Measurements from ENCODE around the gene SSPN.
"Not testable (repeated sequence)": the region's sequence is repeated elsewhere in the genome, so short reads cannot be mapped to it uniquely, and the experiment has no call there.

The SSPN gene

GRCh38 chr12:26231470-26231869 is 36.1 kb downstream of the SSPN start:
- FAIRE-seq, result no peak

- FAIRE-seq, result no peak
Measured at GRCh38 chr12:26231921-26232320, 36.5 kb downstream of the SSPN start.

GRCh38 chr12:26233631-26234030 is 38.3 kb downstream of the SSPN start:
- FAIRE-seq, result no peak

GRCh38 chr12:26235465-26235864 is 40.1 kb downstream of the SSPN start:
- not testable (repeated sequence) for FAIRE-seq

GRCh38 chr12:26238341-26239121 is 43.2 kb downstream of the SSPN start:
- no peak for FAIRE-seq

- no peak for FAIRE-seq
Measured at GRCh38 chr12:26239122-26239851, 43.9 kb downstream of the SSPN start.

GRCh38 chr12:26239852-26240815 is 44.8 kb downstream of the SSPN start:
- FAIRE-seq, result no peak

GRCh38 chr12:26241080-26241479 is 45.7 kb downstream of the SSPN start:
- FAIRE-seq, result no peak

GRCh38 chr12:26242683-26243082 is 47.3 kb downstream of the SSPN start:
- FAIRE-seq, result no peak

- no peak for FAIRE-seq
Measured at GRCh38 chr12:26244503-26244902, 49.1 kb downstream of the SSPN start.

- FAIRE-seq, result no peak
Measured at GRCh38 chr12:26245175-26245942, 50.0 kb downstream of the SSPN start.

GRCh38 chr12:26246483-26247164 is 51.3 kb downstream of the SSPN start:
- no peak for FAIRE-seq

- FAIRE-seq, result no peak
Measured at GRCh38 chr12:26247873-26248272, 52.5 kb downstream of the SSPN start.

GRCh38 chr12:26250801-26251200 is 55.4 kb downstream of the SSPN start:
- FAIRE-seq, result no peak

GRCh38 chr12:26251600-26251999 is 56.2 kb downstream of the SSPN start:
- FAIRE-seq, result no peak

GRCh38 chr12:26252946-26253345 is 57.6 kb downstream of the SSPN start:
- FAIRE-seq, result no peak

GRCh38 chr12:26255893-26256645 is 60.7 kb downstream of the SSPN start:
- no peak for FAIRE-seq

- FAIRE-seq, result no peak
Measured at GRCh38 chr12:26264215-26264838, 69.0 kb downstream of the SSPN start.

GRCh38 chr12:26265606-26266005 is 70.2 kb downstream of the SSPN start:
- no peak for FAIRE-seq

- FAIRE-seq, result no peak
Measured at GRCh38 chr12:26266881-26267280, 71.5 kb downstream of the SSPN start.
